IMR-90 (cell line): ENCODE data around the gene HMGCR. TPM values are rescaled to one million over a fixed set of nuclear protein-coding genes. Genes with fewer than 3 reads are reported as not detected.

Source experiments
- ATAC-seq: fragments of 200-7000 bp; cut with Tn5 transposase; 2 replicates; pipeline ENCODE4 v1.9.1; 2020; ENCODE audit warnings: low read depth, mild to moderate bottlenecking, moderate library complexity
- BruUV-seq: library from RNA; stranded (reverse); fragments of 400-500 nt; replicated peaks from 2 replicates; lab custom pipeline; 2021; lab: Mats Ljungman, UMichigan
- CTCF ChIA-PET: fragments of 300-600 bp; formaldehyde crosslinking; extraction: SDS; loops from one replicate; lab custom pipeline; 2021; ENCODE audit warnings: antibody characterized with exemption; lab: Yijun Ruan, JAX
- POLR2A ChIA-PET: fragments of 300-600 bp; sonication (Branson Sonifier 250); formaldehyde crosslinking; loops from one replicate; lab custom pipeline; 2022; ENCODE audit warnings: antibody characterized with exemption; ENCODE audit not compliant: unreplicated experiment; lab: Charles Lee
- DNase-seq: peaks from one replicate; pipeline ENCODE4 v3.0.0; 2013
- H2AFZ ChIP-seq: replicated peaks from 2 replicates; pipeline ENCODE3; 2013; ENCODE audit warnings: low read length, mild to moderate bottlenecking; ENCODE audit not compliant: poor library complexity
- H2AK5ac ChIP-seq: 2 replicates; pipeline ENCODE4 v1.6.1; 2013; ENCODE audit warnings: low read depth, low read length, inconsistent platforms
- H2AK9ac ChIP-seq: replicated peaks from 2 replicates; pipeline ENCODE3; 2013; ENCODE audit warnings: mild to moderate bottlenecking, low read depth, low read length, moderate library complexity; ENCODE audit not compliant: poor library complexity
- H2BK120ac ChIP-seq: 2 replicates; pipeline ENCODE4 v1.6.1; 2013; ENCODE audit warnings: low read depth, low read length, inconsistent platforms
- H2BK15ac ChIP-seq: 3 replicates; pipeline ENCODE4 v1.6.1; 2013; ENCODE audit warnings: low read depth, low read length, inconsistent platforms
- H2BK20ac ChIP-seq: 2 replicates; pipeline ENCODE4 v1.6.1; 2013; ENCODE audit warnings: low read depth, mild to moderate bottlenecking, inconsistent platforms, low read length, moderate library complexity
- H2BK5ac ChIP-seq: 2 replicates; pipeline ENCODE4 v1.6.1; 2013; ENCODE audit warnings: mild to moderate bottlenecking, low read depth, low read length, inconsistent platforms; ENCODE audit not compliant: poor library complexity, severe bottlenecking
- H3K14ac ChIP-seq: replicated peaks from 2 replicates; pipeline ENCODE4 v1.6.1; 2013; ENCODE audit warnings: low read depth, low read length, inconsistent platforms
- H3K18ac ChIP-seq: 2 replicates; pipeline ENCODE4 v1.6.1; 2013; ENCODE audit warnings: low read depth, low read length, control low read depth
- H3K23ac ChIP-seq: 2 replicates; pipeline ENCODE4 v1.6.1; 2013; ENCODE audit warnings: low read depth, low read length, inconsistent platforms
- H3K27ac ChIP-seq: 2 replicates; pipeline ENCODE4 v1.5.1; 2013; ENCODE audit warnings: mild to moderate bottlenecking, control low read depth, low read length; ENCODE audit not compliant: insufficient read depth
- H3K27me3 ChIP-seq: 2 replicates; pipeline ENCODE4 v1.6.1; 2013; ENCODE audit warnings: low read length; ENCODE audit not compliant: control insufficient read depth, insufficient read depth
- H3K36me3 ChIP-seq: 2 replicates; pipeline ENCODE4 v1.6.1; 2013; ENCODE audit warnings: low read length, mixed read lengths; ENCODE audit not compliant: control insufficient read depth, insufficient read depth
- H3K4ac ChIP-seq: 2 replicates; pipeline ENCODE4 v1.6.1; 2013; ENCODE audit warnings: low read depth, low read length, inconsistent platforms
- H3K4me1 ChIP-seq: 2 replicates; pipeline ENCODE4 v1.6.1; 2013; ENCODE audit warnings: low read length, mixed read lengths; ENCODE audit not compliant: control insufficient read depth, insufficient read depth
- H3K4me2 ChIP-seq: 2 replicates; pipeline ENCODE4 v1.6.1; 2013; ENCODE audit warnings: low read depth, mild to moderate bottlenecking, control low read depth, low read length, moderate library complexity
- H3K4me3 ChIP-seq: 2 replicates; pipeline ENCODE4 v1.5.1; 2013; ENCODE audit warnings: low read depth, mild to moderate bottlenecking, control low read depth, low read length, moderate library complexity; ENCODE audit not compliant: insufficient read depth
- H3K56ac ChIP-seq: 2 replicates; pipeline ENCODE4 v1.6.1; 2013; ENCODE audit warnings: low read length, inconsistent platforms; ENCODE audit not compliant: insufficient read depth; ENCODE audit errors: extremely low read depth
- H3K79me1 ChIP-seq, 2 experiments: 2 replicates each; pipeline ENCODE4 v1.6.1; 2013; ENCODE audit warnings: low read length in 2 of 2, inconsistent platforms in 1 of 2, low read depth in 1 of 2
- H3K9ac ChIP-seq: 2 replicates; pipeline ENCODE4 v1.6.1; 2013; ENCODE audit warnings: low read depth, low read length, control low read depth
- H3K9me1 ChIP-seq: 2 replicates; pipeline ENCODE4 v1.6.1; 2013; ENCODE audit warnings: low read length, inconsistent platforms; ENCODE audit not compliant: insufficient read depth
- H3K9me3 ChIP-seq: 2 replicates; pipeline ENCODE4 v1.6.1; 2013; ENCODE audit warnings: low read length; ENCODE audit not compliant: control insufficient read depth, insufficient read depth
- H4K20me1 ChIP-seq: 2 replicates; pipeline ENCODE4 v1.6.1; 2013; ENCODE audit warnings: low read length, inconsistent platforms; ENCODE audit not compliant: insufficient read depth
- H4K5ac ChIP-seq: 2 replicates; pipeline ENCODE4 v1.6.1; 2013; ENCODE audit warnings: mild to moderate bottlenecking, low read depth, low read length, control low read depth
- H4K8ac ChIP-seq, 2 experiments: 2 replicates each; pipeline ENCODE4 v1.6.1; 2013; ENCODE audit warnings: low read depth in 2 of 2, low read length in 2 of 2, control low read depth in 1 of 2, inconsistent platforms in 1 of 2
- H4K91ac ChIP-seq: 2 replicates; pipeline ENCODE4 v1.6.1; 2013; ENCODE audit warnings: low read depth, low read length, inconsistent platforms; ENCODE audit not compliant: insufficient read depth
- CEBPB ChIP-seq: IDR thresholded peaks from 2 replicates; pipeline ENCODE4 v1.6.1; 2012; ENCODE audit warnings: low read depth, low read length, improper control_type of control experiment
- CHD1 ChIP-seq: IDR thresholded peaks from 2 replicates; pipeline ENCODE4 v1.6.1; 2012; ENCODE audit warnings: low read depth, low read length, improper control_type of control experiment
- CTCF ChIP-seq: conservative IDR thresholded peaks from 2 replicates; pipeline ENCODE4 v1.5.1; 2012; ENCODE audit warnings: mild to moderate bottlenecking, low read depth, low read length, improper control_type of control experiment
- FOS ChIP-seq: fragments of 150-350 bp; IDR thresholded peaks from 2 replicates; pipeline ENCODE4 v1.6.1; 2016; ENCODE audit warnings: low read depth, low read length
- MAFK ChIP-seq: IDR thresholded peaks from 2 replicates; pipeline ENCODE4 v1.6.1; 2012; ENCODE audit warnings: low read depth, low read length, improper control_type of control experiment
- MXI1 ChIP-seq: IDR thresholded peaks from 2 replicates; pipeline ENCODE4 v1.6.1; 2012; ENCODE audit warnings: low read depth, mild to moderate bottlenecking, low read length, moderate library complexity, borderline replicate concordance
- NFE2L2 ChIP-seq: fragments of 150-350 bp; IDR thresholded peaks from 2 replicates; pipeline ENCODE4 v1.6.1; 2016; ENCODE audit warnings: low read depth, mild to moderate bottlenecking, low read length
- POLR2A ChIP-seq: IDR thresholded peaks from 2 replicates; pipeline ENCODE4 v1.6.1; 2012; ENCODE audit warnings: mild to moderate bottlenecking, low read depth, low read length
- RAD21 ChIP-seq: IDR thresholded peaks from 2 replicates; pipeline ENCODE4 v1.6.1; 2012; ENCODE audit warnings: low read length, improper control_type of control experiment
- RCOR1 ChIP-seq: IDR thresholded peaks from 2 replicates; pipeline ENCODE4 v1.6.1; 2012; ENCODE audit warnings: mild to moderate bottlenecking, low read length, improper control_type of control experiment; ENCODE audit not compliant: insufficient replicate concordance
- RFX5 ChIP-seq: IDR thresholded peaks from 2 replicates; pipeline ENCODE4 v1.8.0; 2012; ENCODE audit warnings: low read depth, mild to moderate bottlenecking, low read length, moderate library complexity
- SMC3 ChIP-seq: fragments of 150-350 bp; IDR thresholded peaks from 2 replicates; pipeline ENCODE4 v1.6.1; 2016; ENCODE audit warnings: low read depth, mild to moderate bottlenecking, antibody characterized with exemption, low read length, moderate library complexity
- USF2 ChIP-seq: fragments of 150-350 bp; IDR thresholded peaks from 2 replicates; pipeline ENCODE4 v1.6.1; 2017; ENCODE audit warnings: mild to moderate bottlenecking, antibody characterized with exemption, low read length, low read depth
- WGBS, 2 experiments: methylation state at CpG; one replicate each; pipeline versions ENCODE4 v1.1.5 to v1.1.7; 2013; ENCODE audit warnings: missing lambda C conversion rate in 2 of 2; ENCODE audit not compliant: insufficient read length in 1 of 2; ENCODE audit errors: extremely low coverage in 2 of 2; 5-methylcytosine and 5-hydroxymethylcytosine counted together
- dilution Hi-C: fragments of 300-500 bp; cut with HindIII; formaldehyde crosslinking; loops from one replicate; pipeline ENCODE4 v1.14.3; 2018; ENCODE audit warnings: low sequenced_read_pairs; ENCODE audit not compliant: unreplicated experiment
- in situ Hi-C: fragments of 300-500 bp; cut with MboI; formaldehyde crosslinking; loops from 3 replicates; pipeline ENCODE4 v1.14.3; 2019; ENCODE audit warnings: low sequenced_read_pairs, inconsistent platforms, mixed read lengths
- intact Hi-C: fragments of 100-400 bp; cut with micrococcal nuclease; formaldehyde crosslinking; loops from 2 replicates; pipeline ENCODE4 v1.10.0; 2022
- polyA plus RNA-seq, 3 experiments: library from polyadenylated mRNA; depleted of rRNA; stranded (reverse); fragments of >200 nt; gene quantifications; 2 replicates each; pipeline ENCODE4 v1.2.3, GENCODE V29; 2012; ENCODE audit warnings: low replicate concordance in 1 of 3
- total RNA-seq: library from RNA; depleted of rRNA; stranded (reverse); fragments of >200 nt; gene quantifications from 2 replicates; pipeline ENCODE4 v1.2.3, GENCODE V29; 2012

Gene HMGCR
- total and polyA plus RNA-seq, 2 of the 4 experiments (the other 2 are of a cell fraction) = 23.3 to 48.6 TPM

- H3K9me3 ChIP-seq = no peaks in the 10 kb centered on the region
- dilution Hi-C loops (no loop called here), in situ Hi-C loops (loop anchor here (25.0 kb wide), 1 partner anchor 601 kb away; the partner anchor contains the start of genes GFM2 and NSA2), intact Hi-C loops (loop anchor here (10.0 kb wide), 1 partner anchor 322 kb away; no protein-coding TSS in a partner anchor)
- no peak overlapping the region for H4K5ac ChIP-seq
- no peaks in the 10 kb centered on the region for H4K20me1 ChIP-seq
- POLR2A ChIA-PET = no interaction called here
- DNase-seq (no peak), ATAC-seq (no peak)
- H3K9me1 ChIP-seq = no peaks in the 10 kb centered on the region
- H2AK9ac ChIP-seq = no peak overlapping the region
- no peak overlapping the region for H3K56ac ChIP-seq
- no peak overlapping the region for H2BK120ac ChIP-seq
- H3K23ac ChIP-seq = no peak overlapping the region
- no peak overlapping the region for H2AFZ ChIP-seq
- WGBS, 2 experiments = 100% methylated on average over 2 of the region's 5 CpGs; no CpG with 5 or more reads in 1 of the 2 experiments
- no peak overlapping the region for H3K18ac ChIP-seq
- no peaks in the 10 kb centered on the region for H3K79me1 ChIP-seq
- no peak overlapping the region for H3K14ac ChIP-seq
- TF ChIP-seq NFE2L2 = no peak
- TF ChIP-seq CHD1 = no peak
- no peak for TF ChIP-seq CTCF
- no peak for TF ChIP-seq RFX5
- TF ChIP-seq SMC3 = no peak
- TF ChIP-seq CEBPB = no peak
- TF ChIP-seq MXI1 = no peak
- TF ChIP-seq FOS = no peak
- TF ChIP-seq MAFK = no peak
- TF ChIP-seq USF2 = no peak
- no peak for TF ChIP-seq RCOR1
- TF ChIP-seq POLR2A = no peak
- TF ChIP-seq RAD21 = no peak
- peaks cover 14% of the 10 kb centered on the region for H3K36me3 ChIP-seq
- H4K8ac ChIP-seq = no peak overlapping the region
- CTCF ChIA-PET = interaction anchor here (1.5 kb wide), 1 partner anchor 318 kb away, joined by 5 read pairs; no protein-coding TSS in a partner anchor
- H3K9ac ChIP-seq = no peak overlapping the region
- no peak overlapping the region for H2BK5ac ChIP-seq
- no peaks in the 10 kb centered on the region for H3K27me3 ChIP-seq
- peaks cover 2% of the 10 kb centered on the region for H3K4me1 ChIP-seq
- H4K91ac ChIP-seq = no peak overlapping the region
- no peak overlapping the region for H3K4me3 ChIP-seq
- H3K4me2 ChIP-seq = no peak overlapping the region
- H3K27ac ChIP-seq = no peak overlapping the region
- H2AK5ac ChIP-seq = no peak overlapping the region
- H2BK20ac ChIP-seq = no peak overlapping the region
- no TSS peak for BruUV-seq
- no peak overlapping the region for H2BK15ac ChIP-seq
- no peak overlapping the region for H3K4ac ChIP-seq
These were observed 26.1 kb downstream of the HMGCR start for GRCh38 chr5:75363111-75363510.
